GM12878 (cell line): ENCODE measurements around the gene SLC38A3. TPM values are rescaled to one million over a fixed set of nuclear protein-coding genes. Genes with fewer than 3 reads are reported as not detected.

Experiments used
- ATAC-seq: fragments of 200-7000 bp; cut with Tn5 transposase; 3 replicates; pipeline ENCODE4 v1.9.1; 2020; ENCODE audit warnings: mild to moderate bottlenecking, moderate library complexity
- BruUV-seq: library from RNA; stranded (reverse); fragments of 400-500 nt; replicated peaks from 2 replicates; lab custom pipeline; 2021; lab: Mats Ljungman, UMichigan
- CTCF ChIA-PET: fragments of 300-600 bp; sonication (Branson Sonifier 250); formaldehyde crosslinking; extraction: SDS; loops from one replicate; lab custom pipeline; 2021; ENCODE audit warnings: inconsistent platforms; lab: Yijun Ruan, JAX
- POLR2A ChIA-PET: fragments of 350-600 bp; formaldehyde crosslinking; extraction: SDS; loops from one replicate; lab custom pipeline; 2021; ENCODE audit warnings: inconsistent platforms; lab: Charles Lee
- RAD21 ChIA-PET: fragments of 300-600 bp; sonication (Branson Sonifier 250); formaldehyde crosslinking; loops from one replicate; lab custom pipeline; 2023; ENCODE audit warnings: antibody characterized with exemption; ENCODE audit not compliant: unreplicated experiment; lab: Charles Lee
- SMC1A ChIA-PET: fragments of 300-600 bp; sonication (Branson Sonifier 250); formaldehyde crosslinking; loops from one replicate; lab custom pipeline; 2023; ENCODE audit not compliant: unreplicated experiment, uncharacterized antibody; lab: Charles Lee
- DNase-seq: peaks from one replicate; pipeline ENCODE4 v3.0.0-alpha.2; 2011; ENCODE audit warnings: low read depth, low spot score
- FAIRE-seq: peaks from 3 replicates; lab custom pipeline; 2011; peaks lifted over from hg19 to GRCh38; lab: Jason Lieb, UNC
- H2AFZ ChIP-seq: 2 replicates; pipeline ENCODE4 v1.6.0; 2011; ENCODE audit warnings: low read depth, low read length, control low read depth; ENCODE audit not compliant: control insufficient read depth
- H3K27ac ChIP-seq: 2 replicates; pipeline ENCODE4 v1.5.1; 2011; ENCODE audit warnings: control low read depth; ENCODE audit not compliant: control insufficient read depth, insufficient read depth
- H3K27me3 ChIP-seq, 2 experiments: replicated peaks in 1 of 2; 2 replicates each; pipeline versions ENCODE4 v1.6.0 to v1.6.1; 2011; ENCODE audit warnings: low read length in 1 of 2; ENCODE audit not compliant: control insufficient read depth in 2 of 2, insufficient read depth in 2 of 2
- H3K36me3 ChIP-seq, 2 experiments: 2 replicates each; pipeline ENCODE4 v1.5.1; 2011; ENCODE audit warnings: low read length in 1 of 2; ENCODE audit not compliant: control insufficient read depth in 2 of 2, insufficient read depth in 2 of 2
- H3K4me1 ChIP-seq: 2 replicates; pipeline ENCODE4 v1.6.1; 2011; ENCODE audit warnings: mild to moderate bottlenecking, low read length, moderate library complexity, mixed read lengths; ENCODE audit not compliant: control insufficient read depth, insufficient read depth
- H3K4me2 ChIP-seq: 2 replicates; pipeline ENCODE4 v1.6.0; 2011; ENCODE audit warnings: control low read depth; ENCODE audit not compliant: control insufficient read depth, insufficient read depth
- H3K4me3 ChIP-seq: fragments of 200-600 bp; sonication (generic); 2 replicates; pipeline ENCODE4 v1.5.1; 2016
- H3K79me2 ChIP-seq: 2 replicates; pipeline ENCODE4 v1.6.0; 2011; ENCODE audit warnings: low read length; ENCODE audit not compliant: control insufficient read depth, insufficient read depth
- H3K9ac ChIP-seq: 2 replicates; pipeline ENCODE4 v1.8.0; 2011; ENCODE audit warnings: low read length, control low read depth, mixed read lengths; ENCODE audit not compliant: control insufficient read depth, insufficient read depth
- H3K9me3 ChIP-seq: replicated peaks from 3 replicates; pipeline ENCODE4 v1.5.1; 2011; ENCODE audit warnings: mild to moderate bottlenecking, low read length; ENCODE audit not compliant: control insufficient read depth, insufficient read depth
- H4K20me1 ChIP-seq: 2 replicates; pipeline ENCODE4 v1.6.0; 2011; ENCODE audit not compliant: control insufficient read depth, insufficient read depth
- CBX5 ChIP-seq: sonication (generic); IDR thresholded peaks from 2 replicates; pipeline ENCODE4 v1.6.1; 2016; ENCODE audit warnings: low read depth, moderate library complexity, mild to moderate bottlenecking, inconsistent platforms
- CHD4 ChIP-seq: fragments of 200-600 bp; sonication (generic); IDR thresholded peaks from 2 replicates; pipeline ENCODE4 v1.6.1; 2016; ENCODE audit warnings: mild to moderate bottlenecking
- DPF2 ChIP-seq: fragments of 450-650 bp; IDR thresholded peaks from 2 replicates; pipeline ENCODE4 v1.6.1; 2017; ENCODE audit warnings: mild to moderate bottlenecking
- EP300 ChIP-seq, 2 experiments: fragments of 150-350 bp in 1 of 2; IDR thresholded peaks; 2 replicates each; pipeline ENCODE4 v1.6.1; 2011 to 2012; ENCODE audit warnings: low read depth in 2 of 2, low read length in 2 of 2, borderline replicate concordance in 1 of 2, improper control_type of control experiment in 1 of 2, inconsistent platforms in 1 of 2; ENCODE audit not compliant: control insufficient read depth in 1 of 2
- EZH2 ChIP-seq: IDR thresholded peaks from 2 replicates; pipeline ENCODE4 v1.6.1; 2012; ENCODE audit warnings: low read depth, mild to moderate bottlenecking, control low read depth, inconsistent platforms, low read length, borderline replicate concordance; ENCODE audit not compliant: control insufficient read depth
- MTA3 ChIP-seq: IDR thresholded peaks from 2 replicates; pipeline ENCODE4 v1.6.1; 2012; ENCODE audit warnings: low read length, inconsistent platforms, borderline replicate concordance
- MXI1 ChIP-seq: fragments of 150-350 bp; IDR thresholded peaks from 2 replicates; pipeline ENCODE4 v1.6.1; 2011; ENCODE audit warnings: low read depth, mild to moderate bottlenecking, inconsistent platforms, low read length, improper control_type of control experiment
- MYC ChIP-seq: IDR thresholded peaks from 2 replicates; pipeline ENCODE4 v1.6.1; 2011; ENCODE audit warnings: mild to moderate bottlenecking, low read length, moderate library complexity, inconsistent platforms; ENCODE audit not compliant: insufficient read depth, insufficient replicate concordance, insufficient read length, severe bottlenecking
- NFYB ChIP-seq: IDR thresholded peaks from 2 replicates; pipeline ENCODE4 v1.6.1; 2011; ENCODE audit warnings: low read depth, mild to moderate bottlenecking, low read length, improper control_type of control experiment, moderate library complexity; ENCODE audit not compliant: insufficient read depth
- NRF1 ChIP-seq: conservative IDR thresholded peaks from 2 replicates; pipeline ENCODE4 v1.6.1; 2011; ENCODE audit warnings: mild to moderate bottlenecking, low read depth, low read length, improper control_type of control experiment
- RELA ChIP-seq: fragments of 450-650 bp; IDR thresholded peaks from 2 replicates; pipeline ENCODE4 v1.8.0; 2014; ENCODE audit warnings: borderline replicate concordance; ENCODE audit not compliant: partially characterized antibody
- SMC3 ChIP-seq: IDR thresholded peaks from 2 replicates; pipeline ENCODE4 v1.6.1; 2011; ENCODE audit warnings: low read length, improper control_type of control experiment, borderline replicate concordance
- SREBF2 ChIP-seq: IDR thresholded peaks from 2 replicates; pipeline ENCODE4 v1.6.1; 2012; ENCODE audit warnings: mild to moderate bottlenecking, low read length
- SRF ChIP-seq, 2 experiments: IDR thresholded peaks; 2 replicates each; pipeline ENCODE4 v1.6.1; 2011; ENCODE audit warnings: low read depth in 2 of 2, low read length in 2 of 2, mild to moderate bottlenecking in 1 of 2, moderate library complexity in 1 of 2
- ZZZ3 ChIP-seq: IDR thresholded peaks from 2 replicates; pipeline ENCODE4 v1.6.1; 2011; ENCODE audit warnings: low read depth; ENCODE audit not compliant: control insufficient read depth, insufficient read length
- WGBS: methylation state at CpG from one replicate; pipeline ENCODE4 v1.1.6; 2016; ENCODE audit warnings: low lambda C conversion rate; ENCODE audit not compliant: insufficient replicate concordance, insufficient coverage; ENCODE audit errors: missing lambda C conversion rate; 5-methylcytosine and 5-hydroxymethylcytosine counted together
- in situ Hi-C: fragments of 300-500 bp; cut with MboI; formaldehyde crosslinking; loops from 9 replicates; pipeline ENCODE4 v1.14.3; 2018; ENCODE audit warnings: mixed read lengths
- intact Hi-C: fragments of 100-400 bp; cut with micrococcal nuclease; formaldehyde crosslinking; loops from one replicate; pipeline ENCODE4 v1.14.2; 2022; ENCODE audit not compliant: unreplicated experiment
- polyA plus RNA-seq, 11 experiments: library from polyadenylated mRNA; depleted of rRNA in 4 of 11; unstranded in 6 of 11; stranded (reverse) in 5 of 11; fragments of >200 nt; fragmentation: Nextera tagmentation in 4 of 11; fragmentation: Illumina TruSeq in 1 of 11; extraction: Ambion mirVana in 4 of 11; extraction: Trizol in 1 of 11; gene quantifications; 1 replicate in 1 of 11; 2 replicates in 10 of 11; pipeline versions ENCODE4 v1.2.1 to v1.2.3, GENCODE V29; 2011 to 2016; ENCODE audit warnings: inconsistent platforms in 2 of 11, missing spikeins in 2 of 11, low read depth in 1 of 11
- total RNA-seq, 4 experiments: library from RNA; depleted of rRNA in 3 of 4; stranded (reverse); fragments of >200 nt in 3 of 4; fragmentation: Illumina TruSeq in 1 of 4; extraction: Trizol in 1 of 4; gene quantifications; 2 replicates each; pipeline versions ENCODE4 v1.2.1 to v1.2.3, GENCODE V29; 2013 to 2021
- TF ChIP-seq, protein P1 (sequence below): fragments of 450-650 bp; IDR thresholded peaks from 2 replicates; pipeline ENCODE4 v1.6.1; 2017; ENCODE audit warnings: borderline replicate concordance
- TF ChIP-seq, protein P2 (sequence below): IDR thresholded peaks from 2 replicates; pipeline ENCODE4 v1.6.1; 2012; ENCODE audit warnings: improper control_type of control experiment, low read depth, low read length; ENCODE audit not compliant: insufficient replicate concordance

SLC38A3 gene
- total and polyA plus RNA-seq, 10 of the 15 experiments (the other 5 are each of a cell fraction or from before 2014, with no cell fraction given): 0.14 TPM; not detected in 9

DNA sequence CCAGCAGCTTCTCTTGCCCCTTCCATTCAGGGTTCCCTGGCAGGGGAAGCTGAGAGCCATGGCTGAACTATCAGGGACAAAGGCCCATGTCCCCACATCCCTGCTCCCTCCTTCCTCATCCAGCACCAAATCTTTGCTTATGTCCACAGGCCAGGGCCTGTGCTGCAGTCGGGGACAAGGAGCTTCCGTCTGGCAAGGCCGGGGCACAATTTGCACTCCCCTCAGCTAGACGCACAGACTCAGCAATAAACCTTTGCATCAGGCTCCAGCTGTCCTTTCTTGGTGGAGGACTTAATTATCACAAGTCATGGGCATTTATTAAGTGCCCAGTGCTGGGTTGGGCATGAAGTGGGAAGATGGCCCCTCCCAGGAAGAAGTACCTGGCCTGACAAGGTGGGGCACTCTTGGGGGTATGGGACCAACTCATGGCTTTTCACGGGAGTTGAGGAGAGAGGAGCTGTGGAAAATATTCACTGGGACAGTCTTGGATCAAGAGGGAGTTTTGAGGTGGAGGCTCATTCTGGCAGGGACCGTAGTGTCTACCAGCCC is 8.7 kb upstream of the SLC38A3 start:
- H4K20me1 ChIP-seq: no peaks in the 10 kb centered on the region
- ChIA-PET RAD21 (interaction anchor here (2.5 to 5.6 kb wide), 2 partner anchors 30 to 50 kb away, joined by 12 to 72 read pairs; no protein-coding TSS in a partner anchor), SMC1A (interaction anchor here (3.0 kb wide), 1 partner anchor 30 kb away, joined by 23 read pairs; no protein-coding TSS in a partner anchor), POLR2A (no interaction called here), CTCF (interaction anchor here (0.9 to 6.9 kb wide), 7 partner anchors 20 to 76 kb away, joined by 3 to 110 read pairs (median 6); no protein-coding TSS in a partner anchor)
- WGBS: 70% methylated on average over 6 of the region's 6 CpGs
- in situ Hi-C loops: loop anchor here (5.0 kb wide), 1 partner anchor 76 kb away; no protein-coding TSS in a partner anchor
- H3K9me3 ChIP-seq: no peaks in the 10 kb centered on the region
- no peak overlapping the region for H3K4me3 ChIP-seq
- H3K27me3 ChIP-seq: no peaks in the 10 kb centered on the region; a peak in 2 of 4 replicates
- FAIRE-seq: no peak
- no peaks in the 10 kb centered on the region for H3K79me2 ChIP-seq
- DNase-seq: no peak
- ATAC-seq: no peak
- H3K27ac ChIP-seq: no peak overlapping the region
- H3K4me2 ChIP-seq: no peak overlapping the region
- no TSS peak for BruUV-seq
- intact Hi-C loops: no loop called here
- no peaks in the 10 kb centered on the region for H3K36me3 ChIP-seq
- H3K9ac ChIP-seq: no peak overlapping the region
- H3K4me1 ChIP-seq: no peaks in the 10 kb centered on the region
- no peak overlapping the region for H2AFZ ChIP-seq
- TF ChIP-seq MYC (no peak), CBX5 (no peak), SMC3 (no peak), EP300 (IDR thresholded peaks at IDR 0.05; ENCODE audit: borderline replicate concordance in 1 of 2, control insufficient read depth in 1 of 2, low read depth in 2 of 2, low read length in 2 of 2) (no peak), CHD4 (no peak), SRF (IDR thresholded peaks at IDR 0.05; ENCODE audit: low read depth in 2 of 2, low read length in 2 of 2) (no peak), MXI1 (no peak), MTA3 (no peak), SREBF2 (no peak), EZH2 (no peak), ZZZ3 (no peak), RELA (no peak), NRF1 (no peak), NFYB (no peak), DPF2 (no peak)
- TF ChIP-seq, protein P1, sequence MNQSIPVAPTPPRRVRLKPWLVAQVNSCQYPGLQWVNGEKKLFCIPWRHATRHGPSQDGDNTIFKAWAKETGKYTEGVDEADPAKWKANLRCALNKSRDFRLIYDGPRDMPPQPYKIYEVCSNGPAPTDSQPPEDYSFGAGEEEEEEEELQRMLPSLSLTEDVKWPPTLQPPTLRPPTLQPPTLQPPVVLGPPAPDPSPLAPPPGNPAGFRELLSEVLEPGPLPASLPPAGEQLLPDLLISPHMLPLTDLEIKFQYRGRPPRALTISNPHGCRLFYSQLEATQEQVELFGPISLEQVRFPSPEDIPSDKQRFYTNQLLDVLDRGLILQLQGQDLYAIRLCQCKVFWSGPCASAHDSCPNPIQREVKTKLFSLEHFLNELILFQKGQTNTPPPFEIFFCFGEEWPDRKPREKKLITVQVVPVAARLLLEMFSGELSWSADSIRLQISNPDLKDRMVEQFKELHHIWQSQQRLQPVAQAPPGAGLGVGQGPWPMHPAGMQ: no peak
- TF ChIP-seq, protein P2, sequence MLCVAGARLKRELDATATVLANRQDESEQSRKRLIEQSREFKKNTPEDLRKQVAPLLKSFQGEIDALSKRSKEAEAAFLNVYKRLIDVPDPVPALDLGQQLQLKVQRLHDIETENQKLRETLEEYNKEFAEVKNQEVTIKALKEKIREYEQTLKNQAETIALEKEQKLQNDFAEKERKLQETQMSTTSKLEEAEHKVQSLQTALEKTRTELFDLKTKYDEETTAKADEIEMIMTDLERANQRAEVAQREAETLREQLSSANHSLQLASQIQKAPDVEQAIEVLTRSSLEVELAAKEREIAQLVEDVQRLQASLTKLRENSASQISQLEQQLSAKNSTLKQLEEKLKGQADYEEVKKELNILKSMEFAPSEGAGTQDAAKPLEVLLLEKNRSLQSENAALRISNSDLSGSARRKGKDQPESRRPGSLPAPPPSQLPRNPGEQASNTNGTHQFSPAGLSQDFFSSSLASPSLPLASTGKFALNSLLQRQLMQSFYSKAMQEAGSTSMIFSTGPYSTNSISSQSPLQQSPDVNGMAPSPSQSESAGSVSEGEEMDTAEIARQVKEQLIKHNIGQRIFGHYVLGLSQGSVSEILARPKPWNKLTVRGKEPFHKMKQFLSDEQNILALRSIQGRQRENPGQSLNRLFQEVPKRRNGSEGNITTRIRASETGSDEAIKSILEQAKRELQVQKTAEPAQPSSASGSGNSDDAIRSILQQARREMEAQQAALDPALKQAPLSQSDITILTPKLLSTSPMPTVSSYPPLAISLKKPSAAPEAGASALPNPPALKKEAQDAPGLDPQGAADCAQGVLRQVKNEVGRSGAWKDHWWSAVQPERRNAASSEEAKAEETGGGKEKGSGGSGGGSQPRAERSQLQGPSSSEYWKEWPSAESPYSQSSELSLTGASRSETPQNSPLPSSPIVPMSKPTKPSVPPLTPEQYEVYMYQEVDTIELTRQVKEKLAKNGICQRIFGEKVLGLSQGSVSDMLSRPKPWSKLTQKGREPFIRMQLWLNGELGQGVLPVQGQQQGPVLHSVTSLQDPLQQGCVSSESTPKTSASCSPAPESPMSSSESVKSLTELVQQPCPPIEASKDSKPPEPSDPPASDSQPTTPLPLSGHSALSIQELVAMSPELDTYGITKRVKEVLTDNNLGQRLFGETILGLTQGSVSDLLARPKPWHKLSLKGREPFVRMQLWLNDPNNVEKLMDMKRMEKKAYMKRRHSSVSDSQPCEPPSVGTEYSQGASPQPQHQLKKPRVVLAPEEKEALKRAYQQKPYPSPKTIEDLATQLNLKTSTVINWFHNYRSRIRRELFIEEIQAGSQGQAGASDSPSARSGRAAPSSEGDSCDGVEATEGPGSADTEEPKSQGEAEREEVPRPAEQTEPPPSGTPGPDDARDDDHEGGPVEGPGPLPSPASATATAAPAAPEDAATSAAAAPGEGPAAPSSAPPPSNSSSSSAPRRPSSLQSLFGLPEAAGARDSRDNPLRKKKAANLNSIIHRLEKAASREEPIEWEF: no peak
